ENCODE results near the gene CETP. TPM values are rescaled to one million over a fixed set of nuclear protein-coding genes. Genes with fewer than 3 reads are reported as not detected.

Gene CETP
- total and polyA plus RNA-seq, 9 of the 15 experiments (the other 6 are each of a cell fraction or from before 2014, with no cell fraction given): 0.07 to 0.11 TPM; not detected in 7

- H3K9me3 ChIP-seq (replicated peaks; ENCODE audit: control insufficient read depth, insufficient read depth, low read depth, low read length): no peaks in the 10 kb centered on the region
- ChIA-PET CTCF (ENCODE audit: low intra/inter-chr PET ratio) (no interaction called here), POLR2A (no interaction called here)
- no peak for DNase-seq (ENCODE audit: extremely low read depth in 1 of 4, low spot score in 3 of 4)
- 2% methylated on average over 5 of the region's 5 CpGs for WGBS (ENCODE audit: insufficient coverage, low coverage, missing lambda C conversion rate)
- FAIRE-seq: no peak
- H4K20me1 ChIP-seq (replicated peaks; ENCODE audit: control insufficient read depth, insufficient read depth, low read length): no peaks in the 10 kb centered on the region; the same call in none of the 2 replicates
- H3K4me1 ChIP-seq (replicated peaks in 1 of 2; ENCODE audit: control insufficient read depth in 2 of 2, insufficient read depth in 2 of 2, low read length in 2 of 2): no peaks in the 10 kb centered on the region
- H3K9ac ChIP-seq (ENCODE audit: insufficient read depth in 1 of 2, low read depth in 2 of 2, low read length in 2 of 2): no peak overlapping the region
- BruUV-seq (replicated peaks): no TSS peak
- H3K36me3 ChIP-seq (ENCODE audit: control insufficient read depth, insufficient read depth, low read length): no peaks in the 10 kb centered on the region
- TF ChIP-seq ATF3 (IDR thresholded peaks at IDR 0.05): no peak
- no peak for TF ChIP-seq ATF3 (CRISPR knock-in tag; conservative IDR thresholded peaks at IDR 0.05)
- no peak for TF ChIP-seq ZNF311 (CRISPR knock-in tag; IDR thresholded peaks at IDR 0.05)
- no peak for TF ChIP-seq RREB1 (CRISPR knock-in tag; IDR thresholded peaks at IDR 0.05)
- TF ChIP-seq CHD4 (IDR thresholded peaks at IDR 0.05; ENCODE audit: insufficient read depth, insufficient replicate concordance, low read depth, low read length, poor library complexity, severe bottlenecking): no peak
- no peak for TF ChIP-seq MAZ (CRISPR knock-in tag; conservative IDR thresholded peaks at IDR 0.05 in 1 of 2, IDR thresholded peaks at IDR 0.05 in 1 of 2)
- TF ChIP-seq OTX1 (CRISPR knock-in tag; IDR thresholded peaks at IDR 0.05): no peak
- no peak for TF ChIP-seq BACH1 (tag; IDR thresholded peaks at IDR 0.05)
- no peak for TF ChIP-seq TEAD4 (IDR thresholded peaks at IDR 0.05; ENCODE audit: low read length)
- TF ChIP-seq TEAD4 (CRISPR knock-in tag; IDR thresholded peaks at IDR 0.05; ENCODE audit: borderline replicate concordance): no peak
- no peak for TF ChIP-seq L3MBTL2 (IDR thresholded peaks at IDR 0.05)
- no peak for TF ChIP-seq LCOR (CRISPR knock-in tag; IDR thresholded peaks at IDR 0.05)
- TF ChIP-seq BCOR (IDR thresholded peaks at IDR 0.05): no peak
- no peak for TF ChIP-seq NFXL1 (CRISPR knock-in tag; IDR thresholded peaks at IDR 0.05)
- no peak for TF ChIP-seq CSDE1 (IDR thresholded peaks at IDR 0.05)
- TF ChIP-seq RBM17 (IDR thresholded peaks at IDR 0.05; ENCODE audit: borderline replicate concordance, low read depth, low read length): no peak
- peaks cover 7 to 37% of the 10 kb centered on the region in 2 experiments; a peak in 4 of 5 replicates for H3K27me3 ChIP-seq (ENCODE audit: control insufficient read depth in 2 of 2, insufficient read depth in 2 of 2, low read length in 2 of 2)
- H3K4me2 ChIP-seq (ENCODE audit: insufficient read depth, low read length): no peak overlapping the region
- H3K79me2 ChIP-seq (ENCODE audit: control insufficient read depth, insufficient read depth, low read length): no peaks in the 10 kb centered on the region
- no peaks in the 10 kb centered on the region for H3K9me1 ChIP-seq (ENCODE audit: control insufficient read depth, insufficient read depth, low read length)
- no peak overlapping the region for H3K4me3 ChIP-seq
- intact Hi-C loops (cut with micrococcal nuclease): no loop called here
- no peak overlapping the region for H2AFZ ChIP-seq (ENCODE audit: low read depth, low read length)
- in situ Hi-C loops (cut with MboI): no loop called here
- no peak overlapping the region for H3K27ac ChIP-seq (ENCODE audit: extremely low read depth, low read depth, low read length)
- ATAC-seq: no peak
Measured at GRCh38 chr16:57032931-57033330, 71.2 kb downstream of the CETP start.

Measured in K562 (cell line).